PC-9 (cell line): ENCODE results near the gene EPHA1.

Experiments
- CTCF ChIP-seq: fragments of 200-600 bp; sonication (generic); conservative IDR thresholded peaks from 2 replicates; pipeline ENCODE4 v1.6.1; 2017; ENCODE audit warnings: mixed run types, antibody characterized with exemption, mild to moderate bottlenecking, moderate library complexity
- EZH2 ChIP-seq: fragments of 200-600 bp; sonication (generic); IDR thresholded peaks from 2 replicates; pipeline ENCODE4 v1.8.0; 2017; ENCODE audit warnings: antibody characterized with exemption, low read depth

- TF ChIP-seq CTCF, result no peak
- TF ChIP-seq EZH2, result no peak
Observed at GRCh38 chr7:143451122-143451521, 42.5 kb upstream of the EPHA1 start.
